ENCODE results near the gene PCYT1A.

- TF ChIP-seq EZH2phosphoT487 (IDR thresholded peaks at IDR 0.05; ENCODE audit: low read length), result no peak
- TF ChIP-seq CTCF (IDR thresholded peaks at IDR 0.05; ENCODE audit: low read length), result no peak
These were observed 47.1 kb downstream of the PCYT1A start for GRCh38 chr3:196240424-196240823.

Data from MM.1S (cell line).